A549 (cell line): ENCODE measurements around the gene XG. TPM values are rescaled to one million over a fixed set of nuclear protein-coding genes. Genes with fewer than 3 reads are reported as not detected.

Source experiments
- ATAC-seq, 2 experiments: fragments of 200-7000 bp in 1 of 2; fragments of >200 bp in 1 of 2; cut with Nextera tagmentation in 1 of 2; cut with Tn5 transposase in 1 of 2; 3 replicates each; pipeline versions ENCODE4 v1.8.0 to v1.9.1; 2018 to 2020; ENCODE audit warnings: mild to moderate bottlenecking in 1 of 2, moderate library complexity in 1 of 2
- CTCF ChIA-PET: fragments of 300-600 bp; sonication (Branson Sonifier 250); formaldehyde crosslinking; extraction: SDS; loops from one replicate; lab custom pipeline; 2021; ENCODE audit warnings: antibody characterized with exemption, inconsistent platforms; lab: Yijun Ruan, JAX
- POLR2A ChIA-PET: fragments of 350-600 bp; formaldehyde crosslinking; extraction: SDS; loops from one replicate; lab custom pipeline; 2021; ENCODE audit warnings: antibody characterized with exemption, inconsistent platforms; lab: Yijun Ruan, JAX
- DNase-seq, 2 experiments: peaks; one replicate each; pipeline versions ENCODE4 v3.0.0 to v3.0.0-alpha.2; 2011 to 2016; ENCODE audit warnings: low read depth in 1 of 2, low spot score in 1 of 2
- FAIRE-seq: peaks from 2 replicates; lab custom pipeline; 2011; peaks lifted over from hg19 to GRCh38; lab: Jason Lieb, UNC
- H3K27ac ChIP-seq, 2 experiments: fragments of >200 bp; sonication (Bioruptor Twin); formaldehyde crosslinking; 3 replicates each; pipeline ENCODE4 v1.5.1; 2016 to 2017
- H3K4me1 ChIP-seq: fragments of >200 bp; sonication (Bioruptor Twin); formaldehyde crosslinking; 3 replicates; pipeline ENCODE4 v1.6.1; 2016
- H3K4me2 ChIP-seq: fragments of >200 bp; sonication (Bioruptor Twin); formaldehyde crosslinking; 3 replicates; pipeline ENCODE4 v1.6.1; 2016
- H3K4me3 ChIP-seq: fragments of >200 bp; sonication (Bioruptor Twin); formaldehyde crosslinking; 3 replicates; pipeline ENCODE4 v1.5.1; 2016
- H3K9me3 ChIP-seq: fragments of >200 bp; sonication (Bioruptor Twin); formaldehyde crosslinking; 3 replicates; pipeline ENCODE4 v1.6.1; 2016
- BHLHE40 ChIP-seq: IDR thresholded peaks from 2 replicates; pipeline ENCODE4 v1.6.1; 2012; ENCODE audit warnings: low read depth, low read length, inconsistent platforms
- CBX8 ChIP-seq: fragments of 200-600 bp; sonication (generic); IDR thresholded peaks from 2 replicates; pipeline ENCODE4 v1.6.1; 2016
- CHD2 ChIP-seq: fragments of 150-350 bp; IDR thresholded peaks from 2 replicates; pipeline ENCODE4 v1.6.1; 2014; ENCODE audit warnings: low read length; ENCODE audit not compliant: partially characterized antibody
- CHD4 ChIP-seq: fragments of 200-600 bp; sonication (generic); IDR thresholded peaks from 2 replicates; pipeline ENCODE4 v1.6.1; 2016; ENCODE audit warnings: antibody characterized with exemption, mild to moderate bottlenecking, borderline replicate concordance
- EP300 ChIP-seq, 2 experiments: fragments of >200 bp; sonication (Bioruptor Twin); formaldehyde crosslinking; IDR thresholded peaks; 2 replicates in 1 of 2; 3 replicates in 1 of 2; pipeline ENCODE4 v1.6.1; 2016 to 2017
- FOSB ChIP-seq: fragments of 250-450 bp; sonication (Bioruptor Pico); IDR thresholded peaks from 2 replicates; pipeline ENCODE4 v1.5.0; 2020; ENCODE audit warnings: mild to moderate bottlenecking, moderate library complexity
- FOXS1 ChIP-seq: fragments of 250-450 bp; sonication (Bioruptor Pico); IDR thresholded peaks from 2 replicates; pipeline ENCODE4 v1.5.0; 2020; ENCODE audit warnings: mild to moderate bottlenecking, moderate library complexity
- HOXB5 ChIP-seq: fragments of 250-450 bp; sonication (Bioruptor Pico); IDR thresholded peaks from 2 replicates; pipeline ENCODE4 v1.5.0; 2020; ENCODE audit warnings: mild to moderate bottlenecking, moderate library complexity
- MAZ ChIP-seq: fragments of 150-350 bp; IDR thresholded peaks from 2 replicates; pipeline ENCODE4 v1.6.1; 2014; ENCODE audit warnings: antibody characterized with exemption, low read depth, low read length, borderline replicate concordance
- RAD21 ChIP-seq, 2 experiments: fragments of >200 bp in 1 of 2; sonication (Bioruptor Twin) in 1 of 2; formaldehyde crosslinking in 1 of 2; IDR thresholded peaks in 1 of 2; conservative IDR thresholded peaks in 1 of 2; 2 replicates in 1 of 2; 3 replicates in 1 of 2; pipeline ENCODE4 v1.6.1; 2012 to 2018; ENCODE audit warnings: inconsistent platforms in 1 of 2
- RARB ChIP-seq: fragments of 250-450 bp; sonication (Bioruptor Pico); IDR thresholded peaks from 2 replicates; pipeline ENCODE4 v1.8.0; 2021; ENCODE audit warnings: mild to moderate bottlenecking, moderate library complexity
- RFX5 ChIP-seq: fragments of 450-650 bp; IDR thresholded peaks from 2 replicates; pipeline ENCODE4 v1.7.1; 2014; ENCODE audit warnings: antibody characterized with exemption, mild to moderate bottlenecking, moderate library complexity
- RNF2 ChIP-seq: fragments of 200-600 bp; sonication (generic); IDR thresholded peaks from 2 replicates; pipeline ENCODE4 v1.6.1; 2016; ENCODE audit warnings: low read depth, mild to moderate bottlenecking, antibody characterized with exemption, moderate library complexity, borderline replicate concordance
- SMC3 ChIP-seq: fragments of >200 bp; sonication (Bioruptor Twin); formaldehyde crosslinking; IDR thresholded peaks from 3 replicates; pipeline ENCODE4 v1.6.1; 2018; ENCODE audit warnings: inconsistent platforms
- SREBF2 ChIP-seq: fragments of 450-650 bp; IDR thresholded peaks from 2 replicates; pipeline ENCODE4 v1.6.1; 2014; ENCODE audit warnings: mild to moderate bottlenecking, moderate library complexity
- ZFP36 ChIP-seq: fragments of 450-650 bp; IDR thresholded peaks from 2 replicates; pipeline ENCODE4 v1.6.1; 2014; ENCODE audit warnings: borderline replicate concordance; ENCODE audit not compliant: partially characterized antibody
- WGBS: methylation state at CpG from one replicate; pipeline ENCODE4 v1.1.6; 2017; ENCODE audit errors: missing lambda C conversion rate; 5-methylcytosine and 5-hydroxymethylcytosine counted together
- polyA plus RNA-seq, 4 experiments: library from polyadenylated mRNA; depleted of rRNA in 3 of 4; stranded (reverse); fragments of >200 nt; fragmentation: RNase III in 1 of 4; extraction: RNeasy Plus Mini Kit Qiagen cat#74134 plus additional on column Dnase treatment in 1 of 4; gene quantifications; 2 replicates in 3 of 4; 3 replicates in 1 of 4; pipeline ENCODE4 v1.2.3, GENCODE V29; 2011 to 2017
- TF ChIP-seq, protein P1 (sequence below): fragments of >200 bp; sonication (Bioruptor Twin); formaldehyde crosslinking; IDR thresholded peaks from 3 replicates; pipeline ENCODE4 v1.5.1; 2016
- TF ChIP-seq, protein P2 (sequence below): IDR thresholded peaks from 2 replicates; pipeline ENCODE4 v1.6.1; 2012
- TF ChIP-seq, protein P3 (sequence below): fragments of >200 bp; sonication (Bioruptor Twin); formaldehyde crosslinking; IDR thresholded peaks from 3 replicates; pipeline ENCODE4 v1.6.1; 2016
- TF ChIP-seq, protein P4 (sequence below): fragments of 250-450 bp; sonication (Bioruptor Pico); IDR thresholded peaks from 2 replicates; pipeline ENCODE4 v1.5.0; 2021; ENCODE audit warnings: mild to moderate bottlenecking, moderate library complexity, borderline replicate concordance
- TF ChIP-seq, protein P5 (sequence below): fragments of 450-650 bp; IDR thresholded peaks from 2 replicates; pipeline ENCODE4 v1.6.1; 2014; ENCODE audit warnings: antibody characterized with exemption

Gene XG
- polyA plus RNA-seq, 2 of the 4 experiments (the other 2 are of a cell fraction) = 0.05 to 0.06 TPM

DNA sequence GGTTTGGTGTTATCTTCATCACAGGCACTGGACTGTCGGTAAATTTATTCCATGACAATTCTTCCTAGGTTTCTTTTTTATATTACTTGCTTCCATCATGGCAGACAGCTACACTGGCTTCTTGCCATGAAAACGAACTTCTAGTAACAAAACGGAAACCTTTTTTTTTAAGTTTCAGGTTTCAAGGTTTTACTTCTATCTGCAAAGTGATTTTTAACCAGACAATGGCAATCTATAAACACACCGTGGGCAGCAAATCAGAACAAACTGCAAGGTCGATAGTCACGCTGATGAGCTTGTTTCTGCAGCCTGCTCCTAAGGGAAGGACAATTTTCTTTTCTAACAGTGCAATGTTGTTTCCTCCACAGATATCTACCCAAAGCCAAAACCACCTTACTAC is 29.9 kb downstream of the XG start (continued):
- TF ChIP-seq, protein P1, sequence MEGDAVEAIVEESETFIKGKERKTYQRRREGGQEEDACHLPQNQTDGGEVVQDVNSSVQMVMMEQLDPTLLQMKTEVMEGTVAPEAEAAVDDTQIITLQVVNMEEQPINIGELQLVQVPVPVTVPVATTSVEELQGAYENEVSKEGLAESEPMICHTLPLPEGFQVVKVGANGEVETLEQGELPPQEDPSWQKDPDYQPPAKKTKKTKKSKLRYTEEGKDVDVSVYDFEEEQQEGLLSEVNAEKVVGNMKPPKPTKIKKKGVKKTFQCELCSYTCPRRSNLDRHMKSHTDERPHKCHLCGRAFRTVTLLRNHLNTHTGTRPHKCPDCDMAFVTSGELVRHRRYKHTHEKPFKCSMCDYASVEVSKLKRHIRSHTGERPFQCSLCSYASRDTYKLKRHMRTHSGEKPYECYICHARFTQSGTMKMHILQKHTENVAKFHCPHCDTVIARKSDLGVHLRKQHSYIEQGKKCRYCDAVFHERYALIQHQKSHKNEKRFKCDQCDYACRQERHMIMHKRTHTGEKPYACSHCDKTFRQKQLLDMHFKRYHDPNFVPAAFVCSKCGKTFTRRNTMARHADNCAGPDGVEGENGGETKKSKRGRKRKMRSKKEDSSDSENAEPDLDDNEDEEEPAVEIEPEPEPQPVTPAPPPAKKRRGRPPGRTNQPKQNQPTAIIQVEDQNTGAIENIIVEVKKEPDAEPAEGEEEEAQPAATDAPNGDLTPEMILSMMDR = no peak

DNA sequence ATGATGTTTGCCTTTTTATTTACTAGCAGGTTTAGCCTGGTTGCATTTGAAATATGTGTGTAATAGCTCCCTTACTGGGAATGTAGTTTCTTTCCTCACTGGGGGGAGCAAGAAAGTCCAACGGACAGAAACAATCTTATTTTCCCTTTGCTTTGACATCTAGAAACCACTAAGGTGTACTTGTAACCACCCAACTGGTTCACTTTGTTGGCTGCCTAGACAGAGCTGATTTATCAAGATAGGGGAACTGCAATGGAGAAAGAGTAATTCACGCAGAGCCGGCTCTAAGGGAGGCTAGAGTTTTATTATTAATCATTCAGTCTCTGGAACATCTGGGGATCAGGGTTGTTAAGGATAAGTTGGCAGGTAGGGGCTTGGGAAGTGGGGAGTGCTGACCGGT is 30.3 kb downstream of the XG start:
- no peaks in the 10 kb centered on the region for H3K9me3 ChIP-seq
- no peak overlapping the region for H3K4me2 ChIP-seq
- POLR2A ChIA-PET = no interaction called here
- FAIRE-seq (no peak), DNase-seq (no peak), ATAC-seq (no peak)
- no peak for TF ChIP-seq ZFP36
- TF ChIP-seq CHD2 = no peak
- TF ChIP-seq, protein P2, sequence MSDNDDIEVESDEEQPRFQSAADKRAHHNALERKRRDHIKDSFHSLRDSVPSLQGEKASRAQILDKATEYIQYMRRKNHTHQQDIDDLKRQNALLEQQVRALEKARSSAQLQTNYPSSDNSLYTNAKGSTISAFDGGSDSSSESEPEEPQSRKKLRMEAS = no peak
- no peak for TF ChIP-seq MAZ
- TF ChIP-seq RARB (CRISPR knock-in tag) = no peak
- TF ChIP-seq RAD21 (conservative IDR thresholded peaks at IDR 0.05 in 1 of 2, IDR thresholded peaks at IDR 0.05 in 1 of 2) = no peak
- TF ChIP-seq, protein P3, sequence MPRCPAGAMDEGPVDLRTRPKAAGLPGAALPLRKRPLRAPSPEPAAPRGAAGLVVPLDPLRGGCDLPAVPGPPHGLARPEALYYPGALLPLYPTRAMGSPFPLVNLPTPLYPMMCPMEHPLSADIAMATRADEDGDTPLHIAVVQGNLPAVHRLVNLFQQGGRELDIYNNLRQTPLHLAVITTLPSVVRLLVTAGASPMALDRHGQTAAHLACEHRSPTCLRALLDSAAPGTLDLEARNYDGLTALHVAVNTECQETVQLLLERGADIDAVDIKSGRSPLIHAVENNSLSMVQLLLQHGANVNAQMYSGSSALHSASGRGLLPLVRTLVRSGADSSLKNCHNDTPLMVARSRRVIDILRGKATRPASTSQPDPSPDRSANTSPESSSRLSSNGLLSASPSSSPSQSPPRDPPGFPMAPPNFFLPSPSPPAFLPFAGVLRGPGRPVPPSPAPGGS = no peak
- TF ChIP-seq BHLHE40 = no peak
- TF ChIP-seq FOSB (CRISPR knock-in tag) = no peak
- no peak for TF ChIP-seq RNF2
- no peak for TF ChIP-seq CHD4
- no peak for TF ChIP-seq SREBF2
- H3K4me3 ChIP-seq = no peak overlapping the region
- WGBS = 85% methylated on average over 4 of the region's 4 CpGs
- H3K4me1 ChIP-seq = no peaks in the 10 kb centered on the region
- no peak overlapping the region for H3K27ac ChIP-seq
- CTCF ChIA-PET = interaction anchor here (1.1 kb wide), 1 partner anchor 37 kb away, joined by 4 read pairs; no protein-coding TSS in a partner anchor

DNA sequence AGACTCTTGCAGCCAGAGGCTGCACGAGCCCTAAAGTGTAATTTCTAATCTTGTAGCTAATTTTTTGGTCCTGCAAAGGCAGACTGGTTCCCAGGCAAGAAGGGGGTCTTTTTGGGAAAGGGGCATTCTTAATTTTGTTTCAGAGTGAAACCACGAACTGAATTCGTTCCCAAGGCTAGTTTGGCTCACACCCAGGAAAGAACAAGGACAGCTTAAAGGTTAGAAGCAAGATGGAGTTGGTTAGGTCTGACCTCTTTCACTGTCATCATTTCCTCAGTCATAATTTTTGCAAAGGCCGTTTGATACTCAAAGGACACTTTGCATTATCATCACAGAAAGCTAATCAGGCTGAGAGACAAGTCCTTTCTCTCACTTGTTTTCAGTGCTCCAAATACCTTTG is 30.9 kb downstream of the XG start:
- WGBS = 38% methylated on average over 4 of the region's 4 CpGs
- CTCF ChIA-PET = interaction anchor here (1.1 kb wide), 1 partner anchor 36 kb away, joined by 4 read pairs; no protein-coding TSS in a partner anchor
- no peak for FAIRE-seq

More for the DNA sequence above, 30.9 kb downstream of the XG start:
- TF ChIP-seq RFX5 = no peak
- TF ChIP-seq HOXB5 = no peak
- no peak for TF ChIP-seq SMC3
- TF ChIP-seq, protein P4, sequence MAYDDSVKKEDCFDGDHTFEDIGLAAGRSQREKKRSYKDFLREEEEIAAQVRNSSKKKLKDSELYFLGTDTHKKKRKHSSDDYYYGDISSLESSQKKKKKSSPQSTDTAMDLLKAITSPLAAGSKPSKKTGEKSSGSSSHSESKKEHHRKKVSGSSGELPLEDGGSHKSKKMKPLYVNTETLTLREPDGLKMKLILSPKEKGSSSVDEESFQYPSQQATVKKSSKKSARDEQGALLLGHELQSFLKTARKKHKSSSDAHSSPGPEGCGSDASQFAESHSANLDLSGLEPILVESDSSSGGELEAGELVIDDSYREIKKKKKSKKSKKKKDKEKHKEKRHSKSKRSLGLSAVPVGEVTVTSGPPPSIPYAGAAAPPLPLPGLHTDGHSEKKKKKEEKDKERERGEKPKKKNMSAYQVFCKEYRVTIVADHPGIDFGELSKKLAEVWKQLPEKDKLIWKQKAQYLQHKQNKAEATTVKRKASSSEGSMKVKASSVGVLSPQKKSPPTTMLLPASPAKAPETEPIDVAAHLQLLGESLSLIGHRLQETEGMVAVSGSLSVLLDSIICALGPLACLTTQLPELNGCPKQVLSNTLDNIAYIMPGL (CRISPR knock-in tag) = no peak
- no peak for TF ChIP-seq EP300 (IDR thresholded peaks at IDR 0.05)
- TF ChIP-seq, protein P5, sequence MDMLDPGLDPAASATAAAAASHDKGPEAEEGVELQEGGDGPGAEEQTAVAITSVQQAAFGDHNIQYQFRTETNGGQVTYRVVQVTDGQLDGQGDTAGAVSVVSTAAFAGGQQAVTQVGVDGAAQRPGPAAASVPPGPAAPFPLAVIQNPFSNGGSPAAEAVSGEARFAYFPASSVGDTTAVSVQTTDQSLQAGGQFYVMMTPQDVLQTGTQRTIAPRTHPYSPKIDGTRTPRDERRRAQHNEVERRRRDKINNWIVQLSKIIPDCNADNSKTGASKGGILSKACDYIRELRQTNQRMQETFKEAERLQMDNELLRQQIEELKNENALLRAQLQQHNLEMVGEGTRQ = no peak
- TF ChIP-seq FOXS1 (CRISPR knock-in tag) = no peak
- no peak for TF ChIP-seq CBX8
- TF ChIP-seq, all 56 proteins: peak for 0
- POLR2A ChIA-PET = no interaction called here
- no peak overlapping the region for H3K27ac ChIP-seq
- ATAC-seq (no peak), DNase-seq (no peak)
- H3K4me3 ChIP-seq = no peak overlapping the region
- no peaks in the 10 kb centered on the region for H3K9me3 ChIP-seq
- H3K4me1 ChIP-seq = no peaks in the 10 kb centered on the region
- H3K4me2 ChIP-seq = no peak overlapping the region
